Astrocyte (in vitro differentiated cells and primary cell): ENCODE results near the gene ALK.

ENCODE experiments used
- CTCF ChIP-seq: IDR thresholded peaks from 2 replicates; pipeline ENCODE4 v1.5.1; 2011; ENCODE audit warnings: low read depth, mild to moderate bottlenecking, inconsistent platforms, low read length, moderate library complexity; ENCODE audit not compliant: insufficient read depth
- EZH2 ChIP-seq: IDR thresholded peaks from 2 replicates; pipeline ENCODE4 v1.6.1; 2012; ENCODE audit warnings: mild to moderate bottlenecking, low read length, inconsistent platforms; ENCODE audit not compliant: insufficient read depth

DNA sequence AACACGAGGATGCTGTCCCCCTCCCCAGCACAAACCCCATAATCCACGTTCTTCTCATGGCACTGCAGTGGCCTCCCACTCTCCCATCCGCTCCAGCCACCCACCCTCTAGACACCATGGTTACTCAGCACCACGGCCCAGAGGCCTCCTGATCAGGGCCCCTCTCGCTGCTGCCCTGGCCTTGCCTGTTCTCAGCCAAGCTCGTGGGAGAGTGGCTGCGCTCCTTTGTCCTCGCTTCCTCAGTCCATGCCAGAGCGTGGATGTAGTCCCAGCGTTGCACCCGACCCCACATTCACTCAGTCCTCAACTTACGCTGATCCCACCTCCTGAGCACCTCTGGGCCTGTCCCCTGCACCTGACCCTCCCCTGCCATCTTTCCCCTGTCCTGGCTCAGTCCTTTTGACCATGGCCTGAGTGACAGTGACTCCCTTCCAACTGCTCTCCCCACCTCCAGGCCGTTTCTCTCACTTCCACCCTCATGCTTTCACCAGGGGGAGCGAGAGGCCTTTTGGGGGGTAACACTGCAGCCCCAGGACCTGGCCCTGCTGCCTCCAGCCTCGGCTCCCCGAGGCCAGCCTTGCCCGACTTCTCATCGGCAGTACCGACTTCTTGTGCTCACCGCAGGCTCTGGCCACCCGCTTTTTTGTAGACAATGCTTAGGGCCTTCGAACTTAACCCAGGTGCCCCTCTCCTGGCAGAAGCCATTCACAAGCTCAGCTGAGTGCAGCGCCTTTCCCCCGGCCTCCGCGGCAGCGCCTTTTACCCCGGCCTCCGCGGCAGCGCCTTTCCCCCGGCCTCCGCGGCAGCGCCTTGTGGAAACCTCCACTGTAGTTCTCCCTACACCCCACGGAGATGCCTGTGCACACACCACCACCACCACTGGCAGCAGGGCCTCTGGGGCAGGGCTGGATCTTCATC, 674.7 kb downstream of the ALK start:
- TF ChIP-seq EZH2 (no peak), CTCF (no peak)
